NCI-H1417 treated with DMSO at 0.1 percent for 48 hours (cell line): ENCODE measurements around the gene APOL6.
"Not testable (repeated sequence)": the region's sequence is repeated elsewhere in the genome, so short reads cannot be mapped to it uniquely, and the experiment has no call there.

ENCODE experiments used
- DNase-seq: peaks from one replicate; lab custom pipeline; 2025; lab: John Stamatoyannopoulos, UW

APOL6 gene

GRCh38 chr22:35677460-35678187 is 29.4 kb downstream of the APOL6 start:
- DNase-seq: no peak

GRCh38 chr22:35678836-35679235 is 30.6 kb downstream of the APOL6 start:
- no peak for DNase-seq

GRCh38 chr22:35679492-35679891 is 31.2 kb downstream of the APOL6 start:
- not testable (repeated sequence) for DNase-seq

- no peak for DNase-seq
Observed at GRCh38 chr22:35681454-35682052, 33.3 kb downstream of the APOL6 start.

- no peak for DNase-seq
Observed at GRCh38 chr22:35683560-35683959, 35.3 kb downstream of the APOL6 start.

- no peak for DNase-seq
Observed at GRCh38 chr22:35684270-35684700, 36.0 kb downstream of the APOL6 start.

- DNase-seq: no peak
Observed at GRCh38 chr22:35684732-35685131, 36.5 kb downstream of the APOL6 start.

- no peak for DNase-seq
Observed at GRCh38 chr22:35685731-35686130, 37.5 kb downstream of the APOL6 start.

- no peak for DNase-seq
Observed at GRCh38 chr22:35686298-35686697, 38.1 kb downstream of the APOL6 start.

GRCh38 chr22:35687461-35687860 is 39.2 kb downstream of the APOL6 start:
- DNase-seq: no peak

- DNase-seq: no peak
Observed at GRCh38 chr22:35688913-35689675, 40.8 kb downstream of the APOL6 start.

- no peak for DNase-seq
Observed at GRCh38 chr22:35690001-35690400, 41.8 kb downstream of the APOL6 start.

- no peak for DNase-seq
Observed at GRCh38 chr22:35695202-35695601, 47.0 kb downstream of the APOL6 start.

GRCh38 chr22:35697142-35697541 is 48.9 kb downstream of the APOL6 start:
- no peak for DNase-seq

- not testable (repeated sequence) for DNase-seq
Observed at GRCh38 chr22:35699852-35700251, 51.6 kb downstream of the APOL6 start.

- no peak for DNase-seq
Observed at GRCh38 chr22:35703861-35704584, 55.8 kb downstream of the APOL6 start.

- DNase-seq: no peak
Observed at GRCh38 chr22:35705141-35705540, 56.9 kb downstream of the APOL6 start.

- DNase-seq: no peak
Observed at GRCh38 chr22:35708453-35708852, 60.2 kb downstream of the APOL6 start.

- DNase-seq: no peak
Observed at GRCh38 chr22:35708917-35709316, 60.7 kb downstream of the APOL6 start.

- DNase-seq: no peak
Observed at GRCh38 chr22:35711336-35711735, 63.1 kb downstream of the APOL6 start.

- no peak for DNase-seq
Observed at GRCh38 chr22:35712672-35713071, 64.4 kb downstream of the APOL6 start.

- DNase-seq: no peak
Observed at GRCh38 chr22:35717572-35717971, 69.3 kb downstream of the APOL6 start, which contains the start of gene APOL5. Gene APOL5, plus strand, starts transcription at chr22:35717872. Its CDS starts 0 bp downstream, at chr22:35717872.
